GM23338 (cell line): ENCODE measurements around the gene SLC2A6. TPM values are rescaled to one million over a fixed set of nuclear protein-coding genes. Genes with fewer than 3 reads are reported as not detected.

ENCODE experiments used
- ATAC-seq: fragments of 200-7000 bp; cut with Tn5 transposase; 3 replicates; pipeline ENCODE4 v1.9.1; 2020
- DNase-seq: peaks from one replicate; pipeline ENCODE4 v3.0.0-alpha.2; 2015; ENCODE audit warnings: low spot score
- H2AFZ ChIP-seq: fragments of 200-600 bp; sonication (generic); 2 replicates; pipeline ENCODE4 v1.8.0; 2016; ENCODE audit warnings: antibody characterized with exemption, mild to moderate bottlenecking, moderate library complexity
- H3F3A ChIP-seq: fragments of 200-600 bp; sonication (generic); replicated peaks from 2 replicates; pipeline ENCODE4 v1.8.0; 2017; ENCODE audit warnings: antibody characterized with exemption, mixed run types, low read depth
- H3K27ac ChIP-seq: fragments of 200-600 bp; sonication (generic); 2 replicates; pipeline ENCODE4 v1.6.1; 2016; ENCODE audit warnings: low read depth
- H3K27me3 ChIP-seq: fragments of 200-600 bp; sonication (generic); 2 replicates; pipeline ENCODE4 v1.8.0; 2016; ENCODE audit warnings: mild to moderate bottlenecking, mixed run types, moderate library complexity; ENCODE audit not compliant: insufficient read depth
- H3K36me3 ChIP-seq: fragments of 200-600 bp; sonication (generic); 2 replicates; pipeline ENCODE4 v1.8.0; 2016; ENCODE audit warnings: mild to moderate bottlenecking; ENCODE audit not compliant: insufficient read depth
- H3K4me1 ChIP-seq: fragments of 200-600 bp; sonication (generic); 2 replicates; pipeline ENCODE4 v1.8.0; 2016; ENCODE audit warnings: mild to moderate bottlenecking, moderate library complexity; ENCODE audit not compliant: insufficient read depth
- H3K4me2 ChIP-seq: fragments of 200-600 bp; sonication (generic); 2 replicates; pipeline ENCODE4 v1.7.1; 2017; ENCODE audit warnings: mixed run types
- H3K4me3 ChIP-seq: fragments of 200-600 bp; sonication (generic); 2 replicates; pipeline ENCODE4 v1.6.1; 2016; ENCODE audit warnings: mixed run types
- H3K79me2 ChIP-seq: fragments of 200-600 bp; sonication (generic); replicated peaks from 2 replicates; pipeline ENCODE4 v1.8.0; 2017; ENCODE audit warnings: mild to moderate bottlenecking; ENCODE audit not compliant: insufficient read depth
- H3K9me2 ChIP-seq: fragments of 200-600 bp; sonication (generic); 2 replicates; pipeline ENCODE4 v1.8.0; 2017; ENCODE audit not compliant: insufficient read depth
- H4K20me1 ChIP-seq: fragments of 200-600 bp; sonication (generic); replicated peaks from 2 replicates; pipeline ENCODE4 v1.8.0; 2017; ENCODE audit warnings: mild to moderate bottlenecking; ENCODE audit not compliant: insufficient read depth
- H3K27ac Mint-ChIP-seq: 2 replicates; pipeline ENCODE4 v1.8.0; 2020; ENCODE audit warnings: inconsistent platforms, mild to moderate bottlenecking, moderate library complexity, mixed read lengths
- H3K27me3 Mint-ChIP-seq: 3 replicates; pipeline ENCODE4 v1.8.0; 2022; ENCODE audit warnings: low read depth, mild to moderate bottlenecking, moderate library complexity, mixed read lengths, inconsistent platforms; ENCODE audit not compliant: insufficient read depth, poor library complexity
- H3K36me3 Mint-ChIP-seq: 3 replicates; pipeline ENCODE4 v1.8.0; 2021; ENCODE audit warnings: low read depth, mild to moderate bottlenecking, inconsistent platforms, moderate library complexity, mixed read lengths
- H3K4me1 Mint-ChIP-seq: 3 replicates; pipeline ENCODE4 v1.8.0; 2020; ENCODE audit warnings: mild to moderate bottlenecking, inconsistent platforms, mixed read lengths
- H3K4me3 Mint-ChIP-seq: 3 replicates; pipeline ENCODE4 v1.8.0; 2021; ENCODE audit warnings: moderate library complexity, mild to moderate bottlenecking, inconsistent platforms, mixed read lengths
- H3K9me3 Mint-ChIP-seq: 3 replicates; pipeline ENCODE4 v1.8.0; 2020; ENCODE audit warnings: moderate library complexity, mild to moderate bottlenecking, inconsistent platforms, mixed read lengths
- CREB1 ChIP-seq: fragments of 250-450 bp; sonication (Bioruptor Pico); IDR thresholded peaks from 2 replicates; pipeline ENCODE4 v1.5.0; 2020; ENCODE audit warnings: low read depth, mild to moderate bottlenecking, moderate library complexity
- CTCF ChIP-seq, 2 experiments: fragments of 200-600 bp in 1 of 2; sonication (generic) in 1 of 2; conservative IDR thresholded peaks; 2 replicates each; pipeline versions ENCODE4 v1.5.1 to v1.6.1; 2016 to 2017; ENCODE audit warnings: antibody characterized with exemption in 2 of 2, low read depth in 2 of 2, mild to moderate bottlenecking in 2 of 2, moderate library complexity in 1 of 2
- EZH2phosphoT487 ChIP-seq: fragments of 200-600 bp; sonication (generic); IDR thresholded peaks from one replicate; pipeline ENCODE4 v1.8.1; 2018; ENCODE audit warnings: antibody characterized with exemption; ENCODE audit not compliant: unreplicated experiment
- NANOG ChIP-seq: IDR thresholded peaks from 2 replicates; pipeline ENCODE4 v1.6.1; 2016; ENCODE audit warnings: antibody characterized with exemption, borderline replicate concordance
- ZNF114 ChIP-seq: fragments of 250-450 bp; sonication (Bioruptor Pico); IDR thresholded peaks from 2 replicates; pipeline ENCODE4 v1.5.0; 2020; ENCODE audit warnings: mild to moderate bottlenecking, moderate library complexity
- ZNF462 ChIP-seq: fragments of 250-450 bp; sonication (Bioruptor Pico); IDR thresholded peaks from 2 replicates; pipeline ENCODE4 v1.5.0; 2020; ENCODE audit warnings: mild to moderate bottlenecking, moderate library complexity
- polyA plus RNA-seq: library from polyadenylated mRNA; unstranded; fragments of >200 nt; fragmentation: Nextera tagmentation; extraction: Ambion mirVana; gene quantifications from 2 replicates; pipeline ENCODE4 v1.2.1, GENCODE V29; 2016
- total RNA-seq: library from RNA; depleted of rRNA; stranded (reverse); fragments of >200 nt; shearing (Covaris generic); gene quantifications from 2 replicates; pipeline ENCODE4 v1.2.3, GENCODE V29; 2014

The SLC2A6 gene
- total and polyA plus RNA-seq, 2 experiments from 2014 or later, result 17.5 to 39.3 TPM

- no peak for TF ChIP-seq ZNF462
- no peak for TF ChIP-seq ZNF114 (CRISPR knock-in tag)
- no peak for TF ChIP-seq NANOG
- TF ChIP-seq CREB1 (CRISPR knock-in tag), result no peak
- no peak for TF ChIP-seq CTCF (conservative IDR thresholded peaks at IDR 0.05; ENCODE audit: low read depth in 2 of 2)
Measured at GRCh38 chr9:133424187-133424586, 54.7 kb downstream of the SLC2A6 start (continued).

GRCh38 chr9:133423216-133423615 lies 55.7 kb downstream of the SLC2A6 start:
- no peaks in the 10 kb centered on the region for H4K20me1 ChIP-seq
- H3K9me2 ChIP-seq, result no peaks in the 10 kb centered on the region
- peaks cover 17% of the 10 kb centered on the region for H3K36me3 Mint-ChIP-seq
- no peak overlapping the region for H3K27ac ChIP-seq
- H3K4me1 ChIP-seq, result peaks cover 11% of the 10 kb centered on the region
- H3K4me1 Mint-ChIP-seq, result peaks cover 35% of the 10 kb centered on the region
- no peak overlapping the region for H3K27ac Mint-ChIP-seq
- ATAC-seq (no peak), DNase-seq (no peak)
- peaks cover 19% of the 10 kb centered on the region; the same call in 2 of the 3 replicates for H3K9me3 Mint-ChIP-seq
- no peak overlapping the region for H3K4me2 ChIP-seq
- H3K79me2 ChIP-seq, result no peaks in the 10 kb centered on the region
- peaks cover 22% of the 10 kb centered on the region for H3K27me3 Mint-ChIP-seq
- H3K27me3 ChIP-seq, result no peaks in the 10 kb centered on the region
- H3F3A ChIP-seq, result peaks cover 15% of the 10 kb centered on the region
- no peak overlapping the region for H3K4me3 ChIP-seq
- no peak overlapping the region for H2AFZ ChIP-seq
- H3K36me3 ChIP-seq, result no peaks in the 10 kb centered on the region
- H3K4me3 Mint-ChIP-seq, result no peak overlapping the region
- TF ChIP-seq ZNF462, result no peak
- TF ChIP-seq EZH2phosphoT487, result no peak
